Posterior cingulate gyrus (tissue), 11 donors: ENCODE measurements around the gene OSBP2.
"Not testable (repeated sequence)": the region's sequence is repeated elsewhere in the genome, so short reads cannot be mapped to it uniquely, and the experiment has no call there.

Experiments
- DNase-seq, 10 donors: peaks; one replicate each; pipeline versions ENCODE4 v3.0.0 to v3.0.0-alpha.2; 2020 to 2021; ENCODE audit warnings: mixed read lengths in 3 of 10
- intact Hi-C: fragments of 100-400 bp; cut with DNase I; formaldehyde crosslinking; loops from one replicate; pipeline ENCODE4 v1.15.1; 2023

Gene OSBP2

GRCh38 chr22:30754521-30754920 lies 59.8 kb downstream of the OSBP2 start:
- intact Hi-C loops = loop anchor here (2.0 kb wide), 1 partner anchor 60 kb away; the partner anchor contains the start of gene OSBP2
- DNase-seq = peak in 3 of 10 donors; percentile 25 to 72 (median 40)

- DNase-seq = peak in 8 of 10 donors; percentile 52 to 94 (median 68)
- intact Hi-C loops = loop anchor here (1.0 to 2.0 kb wide), 2 partner anchors 60 to 121 kb away; partner anchors contain the start of gene OSBP2
Observed at GRCh38 chr22:30754971-30755758, 60.5 kb downstream of the OSBP2 start.

- intact Hi-C loops = loop anchor here (1.0 to 2.0 kb wide), 2 partner anchors 61 to 121 kb away; partner anchors contain the start of gene OSBP2
- DNase-seq = peak in 3 of 10 donors; percentile 52 to 84 (median 77)
Observed at GRCh38 chr22:30755759-30756124, 61.1 kb downstream of the OSBP2 start.

- peak in 6 of 10 donors; percentile 48 to 90 (median 53) for DNase-seq
- intact Hi-C loops = loop anchor here (1.0 kb wide), 1 partner anchor 156 kb away; no protein-coding TSS in a partner anchor
Observed at GRCh38 chr22:30763815-30764673, 69.4 kb downstream of the OSBP2 start.

GRCh38 chr22:30767661-30768060 lies 73.0 kb downstream of the OSBP2 start:
- intact Hi-C loops = no loop called here
- peak in 2 of 10 donors; percentile 22 to 49 for DNase-seq

GRCh38 chr22:30770716-30771115 lies 76.0 kb downstream of the OSBP2 start:
- intact Hi-C loops = no loop called here
- peak in 2 of 10 donors; percentile 57 to 62 for DNase-seq

GRCh38 chr22:30773919-30774318 lies 79.2 kb downstream of the OSBP2 start:
- intact Hi-C loops = no loop called here
- peak in 2 of 10 donors; percentile 42 to 56 for DNase-seq

- intact Hi-C loops = no loop called here
- no peak for DNase-seq
Observed at GRCh38 chr22:30774566-30774965, 79.9 kb downstream of the OSBP2 start.

GRCh38 chr22:30776476-30776875 lies 81.8 kb downstream of the OSBP2 start:
- intact Hi-C loops = no loop called here
- DNase-seq = no peak

GRCh38 chr22:30777146-30777545 lies 82.5 kb downstream of the OSBP2 start:
- peak in 1 of 10 donors; percentile 22 for DNase-seq
- intact Hi-C loops = not testable (repeated sequence)

GRCh38 chr22:30777587-30777986 lies 82.9 kb downstream of the OSBP2 start:
- intact Hi-C loops = no loop called here
- peak in 2 of 10 donors; percentile 43 to 64 for DNase-seq

- intact Hi-C loops = no loop called here
- DNase-seq = peak in 2 of 10 donors; percentile 47 to 52
Observed at GRCh38 chr22:30778261-30778660, 83.6 kb downstream of the OSBP2 start.

- DNase-seq = peak in 2 of 10 donors; percentile 38 to 49
- intact Hi-C loops = no loop called here
Observed at GRCh38 chr22:30780026-30780425, 85.4 kb downstream of the OSBP2 start.

- peak in 2 of 10 donors; percentile 25 to 49 for DNase-seq
- intact Hi-C loops = no loop called here
Observed at GRCh38 chr22:30781271-30781875, 86.7 kb downstream of the OSBP2 start.

- intact Hi-C loops = no loop called here
- no peak for DNase-seq
Observed at GRCh38 chr22:30782613-30783012, 87.9 kb downstream of the OSBP2 start.

GRCh38 chr22:30783021-30783420 lies 88.3 kb downstream of the OSBP2 start:
- DNase-seq = peak in 1 of 10 donors; percentile 18
- intact Hi-C loops = no loop called here

- DNase-seq = peak in 2 of 10 donors; percentile 3 to 7
- intact Hi-C loops = no loop called here
Observed at GRCh38 chr22:30785527-30785926, 90.9 kb downstream of the OSBP2 start.

GRCh38 chr22:30790366-30790765 lies 95.7 kb downstream of the OSBP2 start:
- intact Hi-C loops = no loop called here
- DNase-seq = peak in 2 of 10 donors; percentile 2 to 7

GRCh38 chr22:30792456-30792855 lies 97.8 kb downstream of the OSBP2 start:
- DNase-seq = peak in 1 of 10 donors; percentile 3
- intact Hi-C loops = no loop called here

- no peak for DNase-seq
- intact Hi-C loops = no loop called here
Observed at GRCh38 chr22:30795118-30795517, 100.4 kb downstream of the OSBP2 start.
